GM12878 (cell line): ENCODE results near the gene TMEM209. TPM values are rescaled to one million over a fixed set of nuclear protein-coding genes. Genes with fewer than 3 reads are reported as not detected.

Experiments
- ATAC-seq: fragments of 200-7000 bp; cut with Tn5 transposase; 3 replicates; pipeline ENCODE4 v1.9.1; 2020; ENCODE audit warnings: mild to moderate bottlenecking, moderate library complexity
- BruUV-seq: library from RNA; stranded (reverse); fragments of 400-500 nt; replicated peaks from 2 replicates; lab custom pipeline; 2021; lab: Mats Ljungman, UMichigan
- CTCF ChIA-PET: fragments of 300-600 bp; sonication (Branson Sonifier 250); formaldehyde crosslinking; extraction: SDS; loops from one replicate; lab custom pipeline; 2021; ENCODE audit warnings: inconsistent platforms; lab: Yijun Ruan, JAX
- POLR2A ChIA-PET: fragments of 350-600 bp; formaldehyde crosslinking; extraction: SDS; loops from one replicate; lab custom pipeline; 2021; ENCODE audit warnings: inconsistent platforms; lab: Charles Lee
- RAD21 ChIA-PET: fragments of 300-600 bp; sonication (Branson Sonifier 250); formaldehyde crosslinking; loops from one replicate; lab custom pipeline; 2023; ENCODE audit warnings: antibody characterized with exemption; ENCODE audit not compliant: unreplicated experiment; lab: Charles Lee
- SMC1A ChIA-PET: fragments of 300-600 bp; sonication (Branson Sonifier 250); formaldehyde crosslinking; loops from one replicate; lab custom pipeline; 2023; ENCODE audit not compliant: unreplicated experiment, uncharacterized antibody; lab: Charles Lee
- DNase-seq: peaks from one replicate; pipeline ENCODE4 v3.0.0-alpha.2; 2011; ENCODE audit warnings: low read depth, low spot score
- FAIRE-seq: peaks from 3 replicates; lab custom pipeline; 2011; peaks lifted over from hg19 to GRCh38; lab: Jason Lieb, UNC
- H2AFZ ChIP-seq: 2 replicates; pipeline ENCODE4 v1.6.0; 2011; ENCODE audit warnings: low read depth, low read length, control low read depth; ENCODE audit not compliant: control insufficient read depth
- H3K27ac ChIP-seq: 2 replicates; pipeline ENCODE4 v1.5.1; 2011; ENCODE audit warnings: control low read depth; ENCODE audit not compliant: control insufficient read depth, insufficient read depth
- H3K27me3 ChIP-seq, 2 experiments: replicated peaks in 1 of 2; 2 replicates each; pipeline versions ENCODE4 v1.6.0 to v1.6.1; 2011; ENCODE audit warnings: low read length in 1 of 2; ENCODE audit not compliant: control insufficient read depth in 2 of 2, insufficient read depth in 2 of 2
- H3K36me3 ChIP-seq, 2 experiments: 2 replicates each; pipeline ENCODE4 v1.5.1; 2011; ENCODE audit warnings: low read length in 1 of 2; ENCODE audit not compliant: control insufficient read depth in 2 of 2, insufficient read depth in 2 of 2
- H3K4me1 ChIP-seq: 2 replicates; pipeline ENCODE4 v1.6.1; 2011; ENCODE audit warnings: mild to moderate bottlenecking, low read length, moderate library complexity, mixed read lengths; ENCODE audit not compliant: control insufficient read depth, insufficient read depth
- H3K4me2 ChIP-seq: 2 replicates; pipeline ENCODE4 v1.6.0; 2011; ENCODE audit warnings: control low read depth; ENCODE audit not compliant: control insufficient read depth, insufficient read depth
- H3K4me3 ChIP-seq: fragments of 200-600 bp; sonication (generic); 2 replicates; pipeline ENCODE4 v1.5.1; 2016
- H3K79me2 ChIP-seq: 2 replicates; pipeline ENCODE4 v1.6.0; 2011; ENCODE audit warnings: low read length; ENCODE audit not compliant: control insufficient read depth, insufficient read depth
- H3K9ac ChIP-seq: 2 replicates; pipeline ENCODE4 v1.8.0; 2011; ENCODE audit warnings: low read length, control low read depth, mixed read lengths; ENCODE audit not compliant: control insufficient read depth, insufficient read depth
- H3K9me3 ChIP-seq: replicated peaks from 3 replicates; pipeline ENCODE4 v1.5.1; 2011; ENCODE audit warnings: mild to moderate bottlenecking, low read length; ENCODE audit not compliant: control insufficient read depth, insufficient read depth
- H4K20me1 ChIP-seq: 2 replicates; pipeline ENCODE4 v1.6.0; 2011; ENCODE audit not compliant: control insufficient read depth, insufficient read depth
- CREM ChIP-seq: IDR thresholded peaks from 2 replicates; pipeline ENCODE4 v1.6.1; 2014; ENCODE audit warnings: antibody characterized with exemption, low read depth
- E2F8 ChIP-seq: fragments of 450-650 bp; IDR thresholded peaks from 2 replicates; pipeline ENCODE4 v1.6.1; 2018; ENCODE audit warnings: mild to moderate bottlenecking, low read depth, moderate library complexity; ENCODE audit not compliant: partially characterized antibody
- EED ChIP-seq: sonication (generic); IDR thresholded peaks from 2 replicates; pipeline ENCODE4 v1.6.1; 2016; ENCODE audit warnings: antibody characterized with exemption, low read depth
- IKZF1 ChIP-seq: fragments of 450-650 bp; conservative IDR thresholded peaks from 2 replicates; pipeline ENCODE4 v1.6.1; 2017; ENCODE audit warnings: antibody characterized with exemption, mild to moderate bottlenecking
- IRF5 ChIP-seq: fragments of 450-650 bp; IDR thresholded peaks from 2 replicates; pipeline ENCODE4 v1.6.1; 2017; ENCODE audit warnings: borderline replicate concordance
- JUNB ChIP-seq: IDR thresholded peaks from 2 replicates; pipeline ENCODE4 v1.6.1; 2016; ENCODE audit warnings: antibody characterized with exemption, mild to moderate bottlenecking
- KDM1A ChIP-seq: fragments of 200-600 bp; sonication (generic); IDR thresholded peaks from 2 replicates; pipeline ENCODE4 v1.6.1; 2016; ENCODE audit warnings: borderline replicate concordance
- POLR2A ChIP-seq: IDR thresholded peaks from 2 replicates; pipeline ENCODE4 v1.6.1; 2011; ENCODE audit warnings: low read depth, mild to moderate bottlenecking, low read length
- RB1 ChIP-seq: fragments of 450-650 bp; formaldehyde crosslinking; IDR thresholded peaks from 2 replicates; pipeline ENCODE4 v1.6.1; 2017; ENCODE audit warnings: mild to moderate bottlenecking, borderline replicate concordance
- TCF12 ChIP-seq: IDR thresholded peaks from 2 replicates; pipeline ENCODE4 v1.6.1; 2011; ENCODE audit warnings: low read depth, mild to moderate bottlenecking, low read length
- USF2 ChIP-seq: IDR thresholded peaks from 2 replicates; pipeline ENCODE4 v1.6.1; 2011; ENCODE audit warnings: low read depth, low read length, improper control_type of control experiment, borderline replicate concordance
- ZBED1 ChIP-seq: IDR thresholded peaks from 2 replicates; pipeline ENCODE4 v1.6.1; 2016; ENCODE audit warnings: borderline replicate concordance
- ZNF207 ChIP-seq: fragments of 450-650 bp; IDR thresholded peaks from 2 replicates; pipeline ENCODE4 v1.6.1; 2014; ENCODE audit warnings: antibody characterized with exemption, mild to moderate bottlenecking, borderline replicate concordance
- ZNF687 ChIP-seq: fragments of 450-650 bp; IDR thresholded peaks from 2 replicates; pipeline ENCODE4 v1.6.1; 2017; ENCODE audit warnings: mild to moderate bottlenecking, moderate library complexity
- WGBS: methylation state at CpG from one replicate; pipeline ENCODE4 v1.1.6; 2016; ENCODE audit warnings: low lambda C conversion rate; ENCODE audit not compliant: insufficient replicate concordance, insufficient coverage; ENCODE audit errors: missing lambda C conversion rate; 5-methylcytosine and 5-hydroxymethylcytosine counted together
- in situ Hi-C: fragments of 300-500 bp; cut with MboI; formaldehyde crosslinking; loops from 9 replicates; pipeline ENCODE4 v1.14.3; 2018; ENCODE audit warnings: mixed read lengths
- intact Hi-C: fragments of 100-400 bp; cut with micrococcal nuclease; formaldehyde crosslinking; loops from one replicate; pipeline ENCODE4 v1.14.2; 2022; ENCODE audit not compliant: unreplicated experiment
- polyA plus RNA-seq, 11 experiments: library from polyadenylated mRNA; depleted of rRNA in 4 of 11; unstranded in 6 of 11; stranded (reverse) in 5 of 11; fragments of >200 nt; fragmentation: Nextera tagmentation in 4 of 11; fragmentation: Illumina TruSeq in 1 of 11; extraction: Ambion mirVana in 4 of 11; extraction: Trizol in 1 of 11; gene quantifications; 1 replicate in 1 of 11; 2 replicates in 10 of 11; pipeline versions ENCODE4 v1.2.1 to v1.2.3, GENCODE V29; 2011 to 2016; ENCODE audit warnings: inconsistent platforms in 2 of 11, missing spikeins in 2 of 11, low read depth in 1 of 11
- total RNA-seq, 4 experiments: library from RNA; depleted of rRNA in 3 of 4; stranded (reverse); fragments of >200 nt in 3 of 4; fragmentation: Illumina TruSeq in 1 of 4; extraction: Trizol in 1 of 4; gene quantifications; 2 replicates each; pipeline versions ENCODE4 v1.2.1 to v1.2.3, GENCODE V29; 2013 to 2021

The TMEM209 gene
- total and polyA plus RNA-seq, 10 of the 15 experiments (the other 5 are each of a cell fraction or from before 2014, with no cell fraction given) = 22.1 to 41.2 (median 35.1) TPM

- Histone ChIP-seq H3K4me2 (no peak overlapping the region), H2AFZ (no peak overlapping the region), H3K4me1 (peaks cover 24% of the 10 kb centered on the region), H3K9ac (no peak overlapping the region), H3K27me3 (no peaks in the 10 kb centered on the region), H3K9me3 (no peaks in the 10 kb centered on the region), H4K20me1 (no peaks in the 10 kb centered on the region), H3K4me3 (no peak overlapping the region), H3K27ac (no peak overlapping the region), H3K79me2 (no peaks in the 10 kb centered on the region), H3K36me3 (peaks cover 0 to 5% of the 10 kb centered on the region in 2 experiments; a peak in 2 of 4 replicates)
- ChIA-PET RAD21 (no interaction called here), CTCF (interaction anchor here (0.6 to 1.0 kb wide), 3 partner anchors 9 to 619 kb away, joined by 3 to 4 read pairs (median 4); no protein-coding TSS in a partner anchor), POLR2A (no interaction called here), SMC1A (interaction anchor here (0.8 kb wide), 1 partner anchor 25 kb away, joined by 4 read pairs; no protein-coding TSS in a partner anchor)
- WGBS = 100% methylated on average over 2 of the region's 2 CpGs
- DNase-seq (no peak), ATAC-seq (no peak), FAIRE-seq (no peak)
- in situ Hi-C loops = no loop called here
- intact Hi-C loops = no loop called here
- no TSS peak for BruUV-seq
- TF ChIP-seq ZNF207 (no peak), CREM (no peak), IRF5 (no peak), IKZF1 (no peak), E2F8 (no peak), KDM1A (no peak), ZNF687 (no peak), TCF12 (no peak), ZBED1 (no peak), USF2 (no peak), JUNB (no peak), EED (no peak), POLR2A (no peak), RB1 (no peak)
Measured at GRCh38 chr7:130139193-130139960, 65.8 kb downstream of the TMEM209 start.
